Muscle of leg (tissue), 11 donors: ENCODE results near the gene SULT1A1. TPM values are rescaled to one million over a fixed set of nuclear protein-coding genes. Genes with fewer than 3 reads are reported as not detected.
"Not testable (repeated sequence)": the region's sequence is repeated elsewhere in the genome, so short reads cannot be mapped to it uniquely, and the experiment has no call there.

Experiments
- DNase-seq: peaks from one replicate; pipeline ENCODE4 v3.0.0; 2013
- H3K27ac ChIP-seq: one replicate; pipeline ENCODE4 v1.5.1; 2013; ENCODE audit warnings: mild to moderate bottlenecking, low read length, control low read depth
- H3K27me3 ChIP-seq: one replicate; pipeline ENCODE4 v1.6.1; 2013; ENCODE audit warnings: low read length; ENCODE audit not compliant: control insufficient read depth, insufficient read depth
- H3K36me3 ChIP-seq: one replicate; pipeline ENCODE4 v1.6.1; 2013; ENCODE audit warnings: low read length; ENCODE audit not compliant: control insufficient read depth, insufficient read depth
- H3K4me1 ChIP-seq: one replicate; pipeline ENCODE4 v1.6.1; 2013; ENCODE audit warnings: low read length; ENCODE audit not compliant: control insufficient read depth, insufficient read depth
- H3K4me3 ChIP-seq: one replicate; pipeline ENCODE4 v1.5.1; 2013; ENCODE audit warnings: low read length, control low read depth
- H3K9me3 ChIP-seq: replicated peaks from 2 replicates; pipeline ENCODE4 v1.6.1; 2013; ENCODE audit warnings: low read depth, low read length; ENCODE audit not compliant: control insufficient read depth
- WGBS: methylation state at CpG from one replicate; pipeline ENCODE4 v1.1.5; 2013; ENCODE audit warnings: missing lambda C conversion rate; ENCODE audit not compliant: insufficient coverage; 5-methylcytosine and 5-hydroxymethylcytosine counted together
- polyA plus RNA-seq, 8 donors: library from polyadenylated mRNA; unstranded; fragments of 120-200 nt; gene quantifications; one replicate each; pipeline versions ENCODE4 v1.2.1 to v1.2.3, GENCODE V29; 2013; ENCODE audit warnings: inconsistent platforms in 1 of 8, low replicate concordance in 1 of 8; ENCODE audit not compliant: insufficient read length in 8 of 8, insufficient read depth in 1 of 8
- total RNA-seq: library from RNA; stranded (reverse); fragments of 120-200 nt; gene quantifications from one replicate; pipeline ENCODE4 v1.2.4, GENCODE V29; 2013

The SULT1A1 gene
- total and polyA plus RNA-seq, 9 donors, result 5.9 to 32.3 (median 14.6) TPM

- Histone ChIP-seq H3K36me3 (no peaks in the 10 kb centered on the region), H3K4me1 (peaks cover 19% of the 10 kb centered on the region), H3K4me3 (no peak overlapping the region), H3K27me3 (no peaks in the 10 kb centered on the region), H3K9me3 (no peaks in the 10 kb centered on the region), H3K27ac (no peak overlapping the region)
- no peak for DNase-seq
- WGBS, result 61% methylated on average over 16 of the region's 17 CpGs
Observed at GRCh38 chr16:28573738-28574718, 35.8 kb downstream of the SULT1A1 start.

GRCh38 chr16:28572696-28573510 is 36.9 kb downstream of the SULT1A1 start:
- Histone ChIP-seq H3K4me3 (no peak overlapping the region), H3K27ac (peak overlapping the region; percentile 86), H3K27me3 (no peaks in the 10 kb centered on the region), H3K9me3 (no peaks in the 10 kb centered on the region), H3K4me1 (peaks cover 19% of the 10 kb centered on the region), H3K36me3 (no peaks in the 10 kb centered on the region)
- 14% methylated on average over 13 of the region's 15 CpGs for WGBS
- peak; percentile 92 for DNase-seq

- Histone ChIP-seq H3K4me1 (peaks cover 19% of the 10 kb centered on the region), H3K36me3 (no peaks in the 10 kb centered on the region), H3K9me3 (peaks cover 6% of the 10 kb centered on the region), H3K4me3 (no peak overlapping the region), H3K27ac (no peak overlapping the region), H3K27me3 (no peaks in the 10 kb centered on the region)
- DNase-seq, result no peak
- 83% methylated on average over 1 of the region's 4 CpGs for WGBS
Observed at GRCh38 chr16:28569968-28570752, 39.7 kb downstream of the SULT1A1 start.

- Histone ChIP-seq H3K27ac (no peak overlapping the region), H3K4me3 (no peak overlapping the region), H3K9me3 (peaks cover 6% of the 10 kb centered on the region), H3K36me3 (no peaks in the 10 kb centered on the region), H3K4me1 (peaks cover 19% of the 10 kb centered on the region), H3K27me3 (no peaks in the 10 kb centered on the region)
- 100% methylated on average over 2 of the region's 5 CpGs for WGBS
- DNase-seq, result no peak
Observed at GRCh38 chr16:28569021-28569420, 40.8 kb downstream of the SULT1A1 start.

- Histone ChIP-seq H3K27me3 (no peaks in the 10 kb centered on the region), H3K9me3 (peaks cover 6% of the 10 kb centered on the region), H3K4me3 (no peak overlapping the region), H3K36me3 (no peaks in the 10 kb centered on the region), H3K27ac (no peak overlapping the region), H3K4me1 (peaks cover 3% of the 10 kb centered on the region)
- DNase-seq, result no peak
- 100% methylated on average over 1 of the region's 2 CpGs for WGBS
Observed at GRCh38 chr16:28567292-28567691, 42.6 kb downstream of the SULT1A1 start.

GRCh38 chr16:28566233-28566925 is 43.5 kb downstream of the SULT1A1 start:
- not testable (repeated sequence) for H3K27ac ChIP-seq, H3K27me3 ChIP-seq, H3K9me3 ChIP-seq, DNase-seq, H3K36me3 ChIP-seq, H3K4me3 ChIP-seq, H3K4me1 ChIP-seq
- WGBS, result no CpG with 5 or more reads among the region's 4 CpGs

GRCh38 chr16:28563218-28563617 is 46.6 kb downstream of the SULT1A1 start:
- Histone ChIP-seq H3K9me3 (peaks cover 6% of the 10 kb centered on the region), H3K27me3 (no peaks in the 10 kb centered on the region), H3K4me1 (peaks cover 6% of the 10 kb centered on the region), H3K4me3 (no peak overlapping the region), H3K27ac (no peak overlapping the region), H3K36me3 (peaks cover 8% of the 10 kb centered on the region)
- 81% methylated on average over 4 of the region's 6 CpGs for WGBS
- no peak for DNase-seq

- WGBS, result 71% methylated on average over 3 of the region's 4 CpGs
- Histone ChIP-seq H3K9me3 (peaks cover 3% of the 10 kb centered on the region), H3K27me3 (no peaks in the 10 kb centered on the region), H3K4me1 (peaks cover 6% of the 10 kb centered on the region), H3K4me3 (no peak overlapping the region), H3K27ac (no peak overlapping the region), H3K36me3 (peaks cover 12% of the 10 kb centered on the region)
- no peak for DNase-seq
Observed at GRCh38 chr16:28562199-28562598, 47.6 kb downstream of the SULT1A1 start.

- peak overlapping the region; percentile 20 for H3K27ac ChIP-seq
- 76% methylated on average over 6 of the region's 7 CpGs for whole genome bisulfite sequencing
Observed at GRCh38 chr16:28561557-28562187, 48.2 kb downstream of the SULT1A1 start.

More at GRCh38 chr16:28561557-28562187, 48.2 kb downstream of the SULT1A1 start:
- Histone ChIP-seq H3K36me3 (peaks cover 17% of the 10 kb centered on the region), H3K27me3 (no peaks in the 10 kb centered on the region), H3K9me3 (peaks cover 3% of the 10 kb centered on the region), H3K4me3 (no peak overlapping the region), H3K4me1 (peaks cover 6% of the 10 kb centered on the region)
- DNase-seq, result no peak
